T follicular helper cell (primary cell): ENCODE measurements around the gene AKR1C1.
"Not testable (repeated sequence)": the region's sequence is repeated elsewhere in the genome, so short reads cannot be mapped to it uniquely, and the experiment has no call there.

Experiments
- DNase-seq: peaks from one replicate; pipeline ENCODE4 v3.0.0-alpha.2; 2020; ENCODE audit warnings: low read depth

AKR1C1 gene

GRCh38 chr10:4983615-4984216, 20.5 kb downstream of the AKR1C1 start:
- DNase-seq: no peak

- no peak for DNase-seq
Observed at GRCh38 chr10:4984223-4984622, 21.0 kb downstream of the AKR1C1 start.

- DNase-seq: no peak
Observed at GRCh38 chr10:4984971-4985594, 21.9 kb downstream of the AKR1C1 start.

- DNase-seq: not testable (repeated sequence)
Observed at GRCh38 chr10:4988000-4988641, 24.9 kb downstream of the AKR1C1 start.

GRCh38 chr10:4990217-4990616, 27.0 kb downstream of the AKR1C1 start:
- DNase-seq: no peak

- DNase-seq: not testable (repeated sequence)
Observed at GRCh38 chr10:4991463-4991862, 28.2 kb downstream of the AKR1C1 start.

GRCh38 chr10:4992564-4992963, 29.3 kb downstream of the AKR1C1 start:
- not testable (repeated sequence) for DNase-seq

GRCh38 chr10:4994260-4994659, 31.0 kb downstream of the AKR1C1 start:
- not testable (repeated sequence) for DNase-seq

GRCh38 chr10:4998671-4999070, 35.5 kb downstream of the AKR1C1 start:
- no peak for DNase-seq

- no peak for DNase-seq
Observed at GRCh38 chr10:5002013-5002727, 39.0 kb downstream of the AKR1C1 start.

- not testable (repeated sequence) for DNase-seq
Observed at GRCh38 chr10:5003127-5004029, 40.2 kb downstream of the AKR1C1 start, which contains the start of gene AKR1C2. TSS of gene AKR1C2 (minus strand) at chr10:5003857. CDS start at chr10:5003835, 22 bp downstream.

- DNase-seq: not testable (repeated sequence)
Observed at GRCh38 chr10:5004030-5004385, 40.8 kb downstream of the AKR1C1 start.

GRCh38 chr10:5004501-5004900, 41.3 kb downstream of the AKR1C1 start:
- not testable (repeated sequence) for DNase-seq

GRCh38 chr10:5008857-5009548, 45.8 kb downstream of the AKR1C1 start:
- DNase-seq: not testable (repeated sequence)

GRCh38 chr10:5010043-5010442, 46.8 kb downstream of the AKR1C1 start:
- not testable (repeated sequence) for DNase-seq

- DNase-seq: not testable (repeated sequence)
Observed at GRCh38 chr10:5011392-5011791, 48.2 kb downstream of the AKR1C1 start.

GRCh38 chr10:5012595-5012994, 49.4 kb downstream of the AKR1C1 start:
- DNase-seq: no peak

GRCh38 chr10:5013385-5013784, 50.2 kb downstream of the AKR1C1 start:
- DNase-seq: no peak

- not testable (repeated sequence) for DNase-seq
Observed at GRCh38 chr10:5014200-5014910, 51.1 kb downstream of the AKR1C1 start.

- no peak for DNase-seq
Observed at GRCh38 chr10:5014936-5015335, 51.7 kb downstream of the AKR1C1 start.
